ENCODE results near the gene HK2.
A peak's percentile ranks its signal among the peaks of the same experiment; 100 is the strongest.
"Not testable (repeated sequence)": the region's sequence is repeated elsewhere in the genome, so short reads cannot be mapped to it uniquely, and the experiment has no call there.

Gene HK2

GRCh38 chr2:74834792-74835755, 1.1 kb downstream of the HK2 start:
- DNase-seq (ENCODE audit: low spot score), result no peak

GRCh38 chr2:74835831-74836674, 2.1 kb downstream of the HK2 start:
- no peak for DNase-seq (ENCODE audit: low spot score)

- DNase-seq (ENCODE audit: low spot score), result no peak
These were observed 2.9 kb downstream of the HK2 start for GRCh38 chr2:74836675-74837401.

- peak; percentile 40 for DNase-seq (ENCODE audit: low spot score)
These were observed 7.7 kb downstream of the HK2 start for GRCh38 chr2:74841641-74842040.

- no peak for DNase-seq (ENCODE audit: low spot score)
These were observed 9.5 kb downstream of the HK2 start for GRCh38 chr2:74843433-74843832.

- no peak for DNase-seq (ENCODE audit: low spot score)
These were observed 10.0 kb downstream of the HK2 start for GRCh38 chr2:74843899-74844298.

GRCh38 chr2:74844752-74845151, 10.8 kb downstream of the HK2 start:
- no peak for DNase-seq (ENCODE audit: low spot score)

GRCh38 chr2:74845217-74845751, 11.4 kb downstream of the HK2 start:
- peak; percentile 66 for DNase-seq (ENCODE audit: low spot score)

GRCh38 chr2:74845991-74846390, 12.1 kb downstream of the HK2 start:
- no peak for DNase-seq (ENCODE audit: low spot score)

GRCh38 chr2:74846481-74846880, 12.6 kb downstream of the HK2 start:
- DNase-seq (ENCODE audit: low spot score), result no peak

GRCh38 chr2:74847070-74847858, 13.3 kb downstream of the HK2 start:
- no peak for DNase-seq (ENCODE audit: low spot score)

GRCh38 chr2:74849228-74849892, 15.4 kb downstream of the HK2 start:
- peak; percentile 67 for DNase-seq (ENCODE audit: low spot score)

GRCh38 chr2:74850496-74851190, 16.7 kb downstream of the HK2 start:
- DNase-seq (ENCODE audit: low spot score), result no peak

- no peak for DNase-seq (ENCODE audit: low spot score)
These were observed 17.3 kb downstream of the HK2 start for GRCh38 chr2:74851191-74851566.

GRCh38 chr2:74853360-74853759, 19.4 kb downstream of the HK2 start:
- not testable (repeated sequence) for DNase-seq (ENCODE audit: low spot score)

GRCh38 chr2:74854401-74854800, 20.5 kb downstream of the HK2 start:
- no peak for DNase-seq (ENCODE audit: low spot score)

GRCh38 chr2:74855114-74855707, 21.3 kb downstream of the HK2 start:
- DNase-seq (ENCODE audit: low spot score), result not testable (repeated sequence)

- DNase-seq (ENCODE audit: low spot score), result no peak
These were observed 22.2 kb downstream of the HK2 start for GRCh38 chr2:74856004-74856578.

- no peak for DNase-seq (ENCODE audit: low spot score)
These were observed 22.7 kb downstream of the HK2 start for GRCh38 chr2:74856599-74856998.
